HFF-Myc (cell line): ENCODE results near the gene RXRA.

ENCODE experiments used
- DNase-seq: peaks from one replicate; pipeline ENCODE4 v3.0.0-alpha.2; 2011; ENCODE audit warnings: low read depth; ENCODE audit errors: extremely low read depth
- H3K4me3 ChIP-seq: replicated peaks from 2 replicates; pipeline ENCODE4 v1.5.1; 2011; ENCODE audit warnings: low read depth, mild to moderate bottlenecking, control low read depth, low read length
- CTCF ChIP-seq: IDR thresholded peaks from 2 replicates; pipeline ENCODE4 v1.5.1; 2012; ENCODE audit warnings: mild to moderate bottlenecking, low read depth, low read length, control low read depth; ENCODE audit errors: missing control alignments

Gene RXRA

GRCh38 chr9:134443174-134444037 is 117.2 kb downstream of the RXRA start:
- peak; percentile 63 for DNase-seq
- peak; percentile 98 for TF ChIP-seq CTCF
- H3K4me3 ChIP-seq: no peak overlapping the region

GRCh38 chr9:134444038-134444315 is 117.7 kb downstream of the RXRA start:
- no peak overlapping the region for H3K4me3 ChIP-seq
- TF ChIP-seq CTCF: no peak
- DNase-seq: no peak

- TF ChIP-seq CTCF: no peak
- no peak overlapping the region for H3K4me3 ChIP-seq
- DNase-seq: no peak
These were observed 118.7 kb downstream of the RXRA start for GRCh38 chr9:134445000-134445399.

GRCh38 chr9:134449180-134449916 is 123.1 kb downstream of the RXRA start:
- peak; percentile 89 for TF ChIP-seq CTCF
- DNase-seq: peak; percentile 91
- no peak overlapping the region for H3K4me3 ChIP-seq

- no peak for DNase-seq
- no peak for TF ChIP-seq CTCF
- no peak overlapping the region for H3K4me3 ChIP-seq
These were observed 125.6 kb downstream of the RXRA start for GRCh38 chr9:134451700-134452458.

GRCh38 chr9:134452728-134453127 is 126.5 kb downstream of the RXRA start:
- no peak overlapping the region for H3K4me3 ChIP-seq
- no peak for TF ChIP-seq CTCF
- no peak for DNase-seq
